Fibroblast of skin of back (primary cell): ENCODE data around the gene GAL3ST2.
A peak's percentile ranks its signal among the peaks of the same experiment; 100 is the strongest.
"Not testable (repeated sequence)": the region's sequence is repeated elsewhere in the genome, so short reads cannot be mapped to it uniquely, and the experiment has no call there.

Experiments used
- DNase-seq: peaks from one replicate; pipeline ENCODE4 v3.0.0-alpha.2; 2013

GAL3ST2 gene

DNA sequence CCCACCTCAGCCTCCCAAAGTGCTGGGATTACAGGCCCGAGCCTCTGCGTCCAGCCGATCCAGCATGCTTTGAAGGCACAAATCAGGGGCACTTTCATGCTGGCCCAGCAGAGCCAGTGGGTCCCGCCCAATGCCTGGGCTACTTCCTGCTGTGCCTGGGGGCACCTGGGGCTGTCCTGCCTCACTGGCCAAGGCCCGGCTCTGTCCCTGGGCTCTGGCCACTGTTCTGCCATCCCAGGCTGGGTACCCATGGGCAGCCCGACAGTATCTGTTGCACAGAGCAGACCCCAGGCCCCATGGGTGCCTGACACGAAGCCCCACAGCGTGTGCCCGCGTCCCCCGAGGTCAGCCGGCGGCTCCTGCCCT, 6.8 kb upstream of the GAL3ST2 start:
- DNase-seq: no peak

DNA sequence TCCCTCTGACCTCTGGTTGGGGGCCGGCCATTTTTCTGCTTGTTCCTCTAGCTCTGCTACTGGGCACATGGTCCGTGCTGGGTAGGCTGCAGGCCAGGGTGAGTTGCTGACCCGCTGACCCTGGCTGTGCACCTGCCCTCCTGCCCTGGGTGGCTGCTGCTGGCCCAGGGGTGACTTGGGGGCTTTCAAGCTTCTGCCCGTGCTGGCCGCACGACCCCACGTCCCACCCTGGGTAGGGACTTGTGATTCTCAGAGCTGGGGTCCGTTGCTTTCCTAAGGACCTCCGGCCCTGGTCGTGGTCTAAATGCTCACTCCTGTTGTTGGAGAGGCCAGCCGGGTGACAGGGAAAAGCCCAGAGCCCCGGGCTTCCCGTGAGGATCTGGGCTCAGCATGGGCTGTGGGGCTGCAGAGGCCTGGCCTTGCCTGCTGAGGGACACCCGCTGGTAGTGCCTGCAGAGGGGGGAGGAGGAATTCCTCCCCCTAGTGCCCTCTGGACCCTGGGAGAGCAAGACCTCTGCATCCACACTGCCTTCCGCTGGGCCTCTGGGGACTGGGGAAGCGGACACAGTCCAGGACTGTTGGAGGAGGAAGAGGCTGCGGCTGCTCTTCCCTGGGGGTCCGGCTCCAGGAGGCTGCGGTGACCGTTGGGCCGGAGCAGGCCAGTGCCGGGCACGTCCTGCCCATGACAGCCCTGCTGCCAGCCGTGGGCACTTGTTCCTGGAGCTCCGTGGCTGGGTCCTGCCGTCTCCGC, 6.3 kb upstream of the GAL3ST2 start:
- DNase-seq: no peak

DNA sequence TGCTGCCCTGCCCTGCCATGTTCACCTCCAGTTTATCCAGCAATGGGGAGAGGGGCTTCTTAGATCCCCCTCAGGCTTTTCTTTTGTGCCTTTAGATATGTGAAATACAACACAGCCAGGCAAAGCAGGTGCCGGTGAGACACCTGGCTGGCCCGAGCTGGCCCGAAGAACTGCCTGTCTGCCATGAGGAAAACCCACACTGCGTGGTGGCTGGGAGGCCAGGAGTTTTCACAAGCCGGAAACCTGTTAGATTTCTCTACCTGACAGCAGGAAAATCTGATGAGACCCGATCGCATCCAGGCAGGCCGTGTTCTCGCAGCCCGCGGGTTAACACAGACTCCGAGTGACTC, 5.7 kb upstream of the GAL3ST2 start:
- no peak for DNase-seq

DNA sequence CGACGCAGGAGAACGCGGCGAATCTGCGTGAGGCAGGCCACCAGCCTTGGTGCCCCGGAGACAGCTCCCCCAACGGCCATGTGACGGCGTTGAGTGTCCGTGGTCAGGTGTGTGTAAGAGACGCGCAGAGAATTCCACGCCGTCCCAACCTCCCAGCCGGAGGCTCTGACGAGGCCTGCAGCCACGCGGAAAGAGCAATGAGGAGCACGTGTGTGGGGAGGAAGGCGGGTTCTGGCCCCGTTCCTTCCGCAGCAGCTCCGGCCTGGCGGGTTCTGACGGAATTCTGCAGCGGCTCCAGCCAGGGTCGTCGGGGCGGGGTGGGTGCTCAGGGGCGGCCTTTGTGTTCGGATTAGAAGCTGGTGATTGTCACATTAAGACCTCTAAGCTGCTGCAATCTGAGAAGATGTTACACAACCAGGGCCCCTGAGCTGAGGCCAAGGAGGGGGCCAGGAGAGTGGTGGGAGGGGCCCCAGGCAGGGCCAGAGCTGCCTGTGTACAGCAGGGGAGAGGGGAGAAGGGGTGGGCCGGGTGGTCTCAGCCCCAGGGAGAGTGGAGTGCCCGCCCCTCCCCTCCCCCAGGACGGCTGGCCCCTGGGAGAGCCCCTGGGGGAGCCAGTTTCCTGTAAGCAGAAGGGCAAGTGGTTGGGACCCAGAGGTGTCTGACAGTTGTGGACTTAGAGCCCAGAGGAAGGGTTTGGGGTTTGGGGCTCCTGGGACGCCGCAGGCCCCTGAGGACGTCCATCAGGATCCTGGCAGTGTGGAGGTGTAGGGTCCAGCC, 5.1 kb upstream of the GAL3ST2 start:
- DNase-seq: no peak

DNA sequence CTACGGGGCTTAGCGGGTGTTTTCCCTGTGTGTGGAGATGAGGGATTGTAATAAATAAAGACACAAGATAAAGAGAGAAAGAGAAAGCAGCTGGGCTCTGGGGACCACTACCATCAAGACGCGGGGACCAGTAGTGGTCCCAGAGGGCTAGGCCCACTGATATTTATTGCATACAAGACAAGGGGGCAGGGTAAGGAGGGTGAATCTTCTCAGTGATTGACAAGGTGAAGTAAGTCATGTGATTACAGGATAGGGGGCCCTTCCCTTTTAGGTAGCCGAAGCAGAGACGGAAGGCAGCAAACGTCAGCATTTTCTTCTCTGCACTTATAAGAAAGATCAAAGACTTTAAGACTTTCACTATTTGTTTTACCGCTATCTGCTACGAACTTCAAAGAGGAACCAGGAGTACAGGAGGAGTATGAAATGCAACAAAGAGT, 4.5 kb upstream of the GAL3ST2 start:
- DNase-seq: no peak

DNA sequence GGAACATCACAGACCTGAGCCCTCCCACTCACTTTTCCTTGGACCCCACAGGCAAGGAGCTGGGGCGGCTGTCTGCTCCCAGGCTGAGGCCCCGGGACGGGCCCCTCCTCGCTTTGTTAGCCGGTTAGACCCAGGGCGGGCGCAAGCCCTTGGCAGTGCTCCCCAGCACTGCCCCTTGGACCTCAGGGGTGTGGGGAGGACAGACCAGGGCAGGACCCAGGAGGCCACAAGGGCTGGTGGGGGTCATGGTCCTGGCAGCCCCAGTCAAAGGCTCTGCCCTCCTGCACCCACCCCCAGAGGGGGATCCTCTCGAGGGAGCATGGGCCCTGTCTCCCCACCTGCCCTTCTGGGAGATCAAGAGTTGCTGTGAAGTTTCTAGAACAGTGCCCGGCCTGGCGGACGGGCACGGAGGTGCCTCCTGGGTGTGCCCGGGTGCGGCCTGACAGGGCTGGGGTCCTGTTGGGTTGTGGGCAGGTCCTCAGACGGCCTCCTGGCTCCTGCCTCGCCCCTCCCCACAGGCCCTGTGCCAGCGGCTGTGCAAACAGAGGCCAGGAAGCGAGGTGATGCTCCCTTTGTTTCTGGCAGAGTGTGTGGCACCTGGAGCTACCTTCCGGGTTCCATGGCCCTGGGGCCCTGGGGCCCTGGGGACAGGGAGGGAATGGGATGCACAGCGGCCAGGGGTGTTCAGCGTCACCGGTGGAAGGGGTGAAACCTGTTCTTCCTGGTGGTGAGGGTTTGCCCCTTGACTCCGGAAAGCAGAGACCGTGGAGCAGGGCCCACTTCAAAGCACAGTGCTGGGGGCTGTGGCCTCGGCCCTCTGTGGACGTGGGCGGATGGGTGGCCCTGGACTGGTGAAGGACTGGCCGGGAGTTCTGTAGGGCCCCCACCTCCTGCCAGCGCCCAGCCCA, 2.9 kb upstream of the GAL3ST2 start:
- DNase-seq: no peak

DNA sequence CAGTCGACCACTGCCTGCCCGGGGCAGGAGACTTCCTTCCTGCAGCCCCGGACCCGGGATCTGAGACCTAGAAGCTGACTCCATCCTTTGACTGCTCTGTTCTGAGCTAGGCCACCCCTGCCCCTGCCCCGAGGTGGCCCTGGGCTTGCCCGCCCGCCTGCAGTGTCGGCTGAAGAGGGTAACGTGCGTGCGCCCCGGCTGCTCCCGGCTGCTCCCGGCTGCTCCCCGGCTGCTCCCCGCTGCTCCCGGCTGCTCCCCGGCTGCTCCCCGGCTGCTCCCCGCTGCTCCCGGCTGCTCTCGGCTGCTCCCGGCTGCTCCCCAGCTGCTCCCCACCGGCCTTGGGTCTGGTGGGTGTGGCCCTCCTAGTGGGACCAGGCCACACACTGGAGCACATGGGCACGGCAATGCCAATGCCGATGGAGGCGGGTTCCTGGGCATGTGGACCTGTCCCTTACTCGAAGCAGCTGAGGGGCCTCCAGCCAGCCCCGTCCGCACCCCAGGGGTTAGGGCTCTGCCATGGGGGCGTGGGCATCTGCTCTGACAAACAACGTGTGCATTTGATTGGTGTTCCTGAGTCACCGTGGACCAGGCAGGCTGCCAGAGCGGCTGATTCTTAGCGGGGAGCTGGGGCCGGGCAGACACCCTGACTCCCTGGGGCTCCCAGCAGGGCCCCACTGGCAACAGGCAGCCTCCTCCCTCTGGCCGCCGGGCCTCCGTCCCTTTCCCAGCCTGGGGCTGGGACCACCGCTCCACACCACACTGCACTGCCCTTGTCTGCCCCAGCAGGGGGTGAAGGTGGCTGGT, 2.0 kb upstream of the GAL3ST2 start:
- peak; percentile 73 for DNase-seq

DNA sequence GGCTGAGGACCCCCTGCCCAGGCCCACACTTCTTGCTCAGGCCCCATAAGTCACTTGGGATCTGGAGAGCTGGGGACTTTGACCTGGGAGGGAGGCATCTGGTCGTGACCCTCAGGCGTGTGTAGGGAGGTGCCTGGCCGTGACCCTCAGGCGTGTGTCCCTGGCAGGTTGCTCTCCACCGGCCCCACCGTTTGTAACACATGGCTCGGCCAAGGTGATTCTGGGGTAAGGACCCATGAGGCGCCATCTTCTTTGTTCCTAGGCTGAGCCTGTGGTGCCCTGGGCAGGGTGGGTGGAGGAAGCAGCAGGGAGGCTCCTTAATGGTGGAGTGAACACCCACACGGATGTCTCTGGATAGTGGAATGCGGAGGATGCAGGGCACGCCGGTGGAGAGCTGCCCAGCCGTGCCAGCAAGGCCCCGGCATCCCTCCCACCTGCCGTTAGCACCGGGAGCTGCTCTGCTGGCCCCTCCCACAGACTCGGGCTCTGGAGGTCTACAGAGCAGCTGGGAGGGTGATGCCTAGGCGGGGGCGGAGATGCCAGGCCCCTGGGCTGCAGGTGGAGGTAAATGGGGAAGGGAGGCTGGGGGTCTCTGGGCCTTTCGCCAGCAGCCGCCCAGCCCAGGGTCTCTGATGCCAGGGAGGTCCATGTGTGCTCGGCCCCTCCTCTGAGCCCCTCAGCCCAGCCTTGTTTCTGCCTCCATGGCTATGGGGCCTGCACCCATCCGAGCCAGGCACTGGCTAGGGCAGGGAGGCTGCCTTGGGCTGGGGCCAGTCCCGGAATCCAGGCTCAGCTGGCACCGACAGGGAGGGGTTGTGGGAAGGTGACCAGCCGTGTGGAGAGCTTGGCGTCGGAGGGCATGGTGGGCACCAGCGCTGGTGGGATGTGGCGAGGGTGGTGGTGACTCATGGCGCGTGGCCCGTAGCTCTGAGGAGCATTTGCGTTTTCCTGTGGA, 1.1 kb upstream of the GAL3ST2 start:
- DNase-seq: no peak

DNA sequence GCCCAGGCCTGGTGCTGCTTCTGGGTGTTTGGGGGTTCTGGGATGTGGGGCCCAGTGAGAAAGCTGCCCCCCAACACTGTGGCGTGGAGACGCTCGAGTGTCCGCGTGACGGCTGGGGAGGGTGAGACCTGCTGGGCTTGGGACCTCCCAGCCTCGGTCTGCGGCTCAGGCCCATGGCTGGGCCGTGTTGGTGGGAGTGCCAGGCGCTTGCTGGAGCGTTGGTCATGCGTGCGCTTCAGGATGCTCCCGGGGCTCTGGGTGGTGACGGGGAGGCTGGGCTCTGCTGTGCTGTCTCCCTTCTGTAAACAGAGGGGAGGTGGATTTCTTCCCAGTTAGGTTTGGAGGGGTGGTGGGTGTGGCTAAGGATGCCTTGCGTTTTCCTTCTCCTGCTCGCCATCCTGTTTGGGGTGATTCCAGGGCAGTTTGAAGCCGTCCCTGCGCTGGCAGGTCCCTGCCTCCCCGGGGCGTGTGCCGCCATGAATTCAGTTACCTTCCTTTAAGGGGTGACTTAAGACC, 606 bp downstream of the GAL3ST2 start:
- DNase-seq: no peak

DNA sequence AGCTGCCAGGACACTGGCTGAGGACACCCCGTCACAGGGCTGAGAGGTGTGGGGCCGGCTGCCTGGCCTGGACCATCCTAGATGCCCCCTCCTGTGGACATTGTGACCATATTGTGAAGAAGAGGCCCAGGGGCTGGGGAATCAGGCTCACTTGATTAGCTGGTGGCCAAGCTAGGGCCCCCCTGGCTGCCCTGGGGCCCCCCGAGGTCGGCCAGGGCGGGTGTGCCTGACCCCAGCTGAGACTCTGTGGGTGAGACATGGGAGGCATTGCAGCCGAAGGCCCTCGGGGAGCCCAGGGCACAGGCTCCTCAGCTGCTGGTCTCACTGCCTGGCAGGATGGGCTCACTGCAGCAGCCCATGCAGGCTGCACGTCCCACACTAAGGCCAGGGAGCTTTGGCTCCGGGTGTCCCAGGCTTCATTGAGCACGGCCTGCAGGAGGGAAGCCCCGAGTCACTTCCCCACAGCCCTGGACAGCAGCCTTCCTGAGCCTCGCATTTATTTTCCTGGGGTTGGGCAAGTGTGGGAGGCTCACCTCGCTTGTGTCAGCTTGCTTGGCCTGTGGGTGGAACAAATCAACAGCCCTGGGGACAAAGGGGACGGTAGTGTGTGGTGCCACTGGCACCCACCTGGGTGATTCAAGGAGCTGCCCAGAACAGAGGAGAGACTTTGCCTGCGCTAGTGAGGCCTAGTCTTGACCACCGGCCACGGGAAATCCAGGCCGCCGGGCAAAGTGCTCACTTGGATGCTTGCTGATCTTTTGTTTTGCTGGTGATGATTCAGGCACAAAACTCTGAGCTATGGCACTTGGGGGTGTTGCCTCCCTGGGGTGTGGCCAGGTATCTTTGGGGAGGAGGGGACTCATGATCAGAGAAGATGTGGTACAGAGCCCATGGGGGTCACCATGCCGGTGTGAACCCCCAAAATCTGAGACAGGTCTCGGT, 1.3 kb downstream of the GAL3ST2 start:
- DNase-seq: no peak

DNA sequence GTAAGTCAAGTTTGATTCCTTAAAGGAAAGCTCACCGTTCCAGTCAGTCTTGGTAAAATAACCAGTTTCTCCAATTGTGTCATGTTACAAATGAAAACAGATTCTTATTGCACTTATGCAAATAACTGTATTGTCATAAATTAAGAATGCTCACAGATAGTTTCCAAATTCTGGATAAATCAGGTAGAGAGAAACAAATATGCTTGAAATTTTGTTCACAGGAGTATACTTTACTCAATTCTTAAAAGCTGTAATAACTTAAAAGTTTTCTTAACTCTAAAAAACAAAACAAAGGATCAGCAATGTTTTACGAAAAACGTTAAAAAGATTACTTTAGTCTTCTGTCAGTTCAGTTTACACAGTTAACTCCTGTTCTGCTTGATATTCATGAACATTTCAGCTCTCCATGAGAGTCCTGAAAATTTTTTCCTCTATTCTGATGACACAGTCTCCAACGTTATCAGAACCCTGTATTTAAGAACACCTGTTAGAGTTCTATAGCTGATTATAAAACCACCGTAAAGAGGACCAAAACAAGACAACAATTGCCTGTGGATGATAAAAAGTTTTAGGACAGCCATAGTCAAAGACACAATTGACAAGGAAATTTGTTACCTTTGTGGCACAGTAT, 4.4 kb downstream of the GAL3ST2 start:
- DNase-seq: no peak

DNA sequence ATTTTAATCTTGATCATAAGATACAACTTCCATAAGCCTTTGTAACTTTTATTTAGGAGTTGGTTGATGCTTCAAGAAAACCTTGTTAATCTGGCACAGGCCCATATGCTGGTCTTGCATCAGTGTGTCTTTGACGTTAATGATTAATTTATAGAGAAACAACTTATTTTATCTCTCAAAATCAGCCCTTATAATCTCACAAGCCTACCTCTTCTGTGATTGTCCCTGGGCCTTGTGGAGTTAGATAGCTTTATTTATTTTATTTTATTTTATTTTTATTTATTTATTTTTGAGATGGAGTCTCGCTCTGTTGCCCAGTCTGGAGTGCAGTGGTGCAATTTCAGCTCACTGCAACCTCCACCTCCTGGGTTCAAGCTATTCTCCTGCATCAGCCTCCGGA, 5.4 kb downstream of the GAL3ST2 start:
- not testable (repeated sequence) for DNase-seq

DNA sequence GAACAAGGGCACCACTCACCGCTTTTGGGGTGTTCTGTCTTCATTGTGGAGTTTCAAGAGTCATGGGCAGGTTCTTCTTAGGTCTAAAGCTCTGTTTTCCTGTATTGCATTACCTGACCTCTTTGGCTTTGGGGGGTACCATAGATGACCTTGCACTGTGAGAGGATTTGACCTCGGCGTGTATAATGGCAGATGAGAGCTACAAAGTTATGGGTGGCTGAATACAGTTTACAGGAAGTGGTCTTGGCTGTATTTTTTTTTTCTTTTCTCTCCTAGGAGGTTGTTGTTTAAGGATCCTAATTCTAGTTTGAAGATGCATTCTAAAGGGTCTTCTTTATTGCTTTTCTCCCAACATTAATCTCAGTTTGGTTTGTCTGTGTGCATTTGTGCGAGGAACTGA, 11.5 kb downstream of the GAL3ST2 start:
- DNase-seq: no peak

DNA sequence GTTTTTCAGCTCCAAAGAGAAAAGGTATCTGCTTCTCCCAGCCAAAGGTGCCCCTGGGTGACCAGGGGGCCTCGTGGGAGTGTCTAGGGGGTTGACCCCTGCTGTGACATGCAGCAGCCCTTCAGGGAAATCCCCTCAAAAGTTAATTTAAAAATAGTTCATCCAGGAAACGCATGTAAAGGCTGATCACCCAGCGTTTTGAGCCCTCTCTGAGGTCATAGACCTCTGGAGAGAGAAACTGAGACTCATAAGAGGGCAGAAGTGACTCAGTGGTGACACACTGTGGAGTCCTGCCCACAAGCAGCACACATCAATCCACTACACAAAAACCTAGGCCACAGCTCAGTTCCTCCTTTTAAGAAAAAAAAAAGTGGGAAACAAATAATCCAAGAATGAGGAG, 11.9 kb downstream of the GAL3ST2 start:
- DNase-seq: no peak

DNA sequence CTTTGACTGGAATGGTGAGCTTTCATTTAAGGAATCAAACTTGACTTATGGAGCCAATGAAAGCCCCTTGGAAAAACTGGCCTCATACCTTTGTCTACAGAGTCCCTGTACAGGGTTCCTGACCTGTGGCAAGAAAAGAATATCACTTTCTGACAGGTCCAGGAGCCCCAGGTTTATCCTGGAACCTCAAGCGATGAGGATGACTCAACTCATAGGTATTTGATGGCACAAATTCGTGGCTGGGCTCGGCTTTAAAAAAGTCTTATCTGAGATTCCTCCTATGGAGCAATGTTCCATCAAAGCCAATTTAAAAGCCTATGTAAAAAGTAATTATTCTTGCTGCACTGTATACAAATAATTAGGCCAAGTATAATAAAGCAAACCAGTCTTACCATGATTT, 14.8 kb downstream of the GAL3ST2 start:
- not testable (repeated sequence) for DNase-seq

DNA sequence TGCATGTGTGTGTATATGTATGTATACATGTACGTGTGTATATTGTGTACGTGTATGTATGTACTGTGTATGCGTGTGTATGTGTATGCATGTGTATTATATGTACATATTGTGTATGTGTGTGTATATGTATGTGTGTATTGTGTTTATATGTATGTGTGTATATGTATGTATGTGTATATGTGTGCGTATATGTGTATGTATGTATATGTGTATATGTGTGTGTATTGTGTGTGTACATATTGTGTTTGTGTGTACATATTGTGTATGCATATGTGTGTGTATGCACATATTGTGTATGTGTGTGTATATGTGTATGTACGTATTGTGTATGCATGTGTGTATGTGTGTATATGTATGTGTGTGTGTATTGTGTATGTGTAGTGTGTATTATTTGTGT, 16.8 kb downstream of the GAL3ST2 start:
- no peak for DNase-seq

DNA sequence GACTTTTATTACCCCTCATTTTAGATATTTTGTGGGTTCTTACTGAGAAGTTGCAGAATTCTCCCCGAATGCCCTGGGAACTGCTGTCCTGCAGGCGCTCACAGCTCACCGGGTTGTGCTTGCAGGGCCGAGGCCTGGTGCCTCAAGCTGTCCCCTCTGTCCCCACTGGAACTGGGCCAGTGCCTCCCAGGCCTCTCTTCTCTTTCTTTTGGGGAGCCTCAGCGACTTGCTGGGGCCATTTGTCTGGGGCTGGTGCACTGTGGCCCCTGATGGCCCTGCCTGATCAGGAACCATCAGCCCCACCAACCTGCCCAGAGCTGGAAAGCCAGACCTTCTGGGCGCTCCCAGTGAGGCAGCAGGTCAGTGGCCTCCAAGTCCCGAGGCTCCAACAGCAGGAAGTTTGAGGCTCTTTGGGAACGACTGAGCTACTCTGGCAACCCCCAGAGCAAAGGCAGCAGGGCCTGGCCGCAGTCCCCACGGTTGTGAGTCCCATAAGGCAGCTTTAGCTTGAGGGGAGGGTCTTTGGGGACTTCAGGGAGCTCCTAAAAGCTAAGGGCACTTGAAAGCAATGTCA, 17.7 kb downstream of the GAL3ST2 start:
- DNase-seq: no peak

DNA sequence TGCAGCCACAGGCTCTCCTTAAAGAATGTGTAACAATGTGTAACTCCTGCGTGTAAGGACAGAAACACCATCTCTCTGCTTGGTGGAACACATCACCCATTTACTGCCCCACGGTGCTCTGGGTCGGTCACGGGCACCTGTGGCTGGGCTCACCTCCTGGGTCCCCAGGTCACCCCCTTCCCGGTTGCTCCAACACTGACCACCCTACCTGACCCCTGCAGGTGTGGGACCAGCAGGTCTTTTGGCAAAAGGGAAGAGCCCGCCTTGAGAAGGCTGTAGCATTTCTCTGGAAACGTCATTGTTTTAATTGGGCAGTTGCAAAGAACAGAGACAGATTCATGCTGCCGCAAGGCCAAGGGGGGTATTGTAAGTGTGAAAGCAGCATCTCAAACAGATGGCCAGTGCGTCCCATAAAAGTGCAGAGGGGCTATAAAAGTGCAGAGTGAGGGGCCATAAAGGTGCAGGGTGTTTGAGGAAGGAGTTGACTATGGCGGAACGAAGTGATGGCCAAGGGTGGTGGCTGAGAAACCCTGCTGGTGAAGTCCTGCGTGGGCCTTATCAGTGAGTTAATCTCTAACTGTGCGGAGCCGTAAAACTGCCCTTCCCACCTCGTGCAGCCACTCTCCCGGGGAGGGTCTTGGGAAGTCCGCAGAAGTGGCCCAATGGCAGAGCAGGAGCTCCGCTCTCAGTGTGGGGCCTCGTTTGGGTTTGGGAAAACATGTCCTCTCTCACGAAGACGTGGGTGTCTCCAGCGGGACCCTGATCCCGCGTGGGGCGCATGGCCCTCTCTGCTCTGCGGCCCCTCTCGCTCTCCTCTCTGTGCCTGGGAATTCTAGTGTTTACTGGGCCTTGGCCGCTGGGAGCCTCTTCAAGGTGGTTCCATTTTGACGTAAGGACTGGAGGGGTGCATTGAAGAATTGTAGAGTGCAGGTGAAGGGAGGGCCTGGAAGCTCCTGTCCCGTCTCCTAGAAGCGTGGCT, 18.7 kb downstream of the GAL3ST2 start:
- no peak for DNase-seq
